Neuronal stem cell (in vitro differentiated cells): ENCODE results near the gene SUN2.

Source experiments
- DNase-seq: peaks from one replicate; pipeline ENCODE4 v3.0.0-alpha.2; 2013; ENCODE audit warnings: low spot score
- H2AFZ ChIP-seq: one replicate; pipeline ENCODE4 v1.6.1; 2013; ENCODE audit warnings: mild to moderate bottlenecking, low read length, inconsistent platforms
- H2AK5ac ChIP-seq: 2 replicates; pipeline ENCODE4 v1.6.1; 2013; ENCODE audit warnings: low read depth, mild to moderate bottlenecking, inconsistent platforms, low read length, moderate library complexity, mixed read lengths
- H2BK120ac ChIP-seq: 2 replicates; pipeline ENCODE4 v1.6.1; 2013; ENCODE audit warnings: low read depth, mild to moderate bottlenecking, inconsistent platforms, low read length, moderate library complexity, mixed read lengths
- H2BK12ac ChIP-seq: one replicate; pipeline ENCODE4 v1.6.1; 2013; ENCODE audit warnings: low read length, inconsistent platforms
- H2BK15ac ChIP-seq: 2 replicates; pipeline ENCODE4 v1.6.1; 2013; ENCODE audit warnings: mild to moderate bottlenecking, low read length, inconsistent platforms, mixed read lengths
- H2BK5ac ChIP-seq: one replicate; pipeline ENCODE4 v1.6.1; 2013; ENCODE audit warnings: inconsistent platforms, mild to moderate bottlenecking, low read length, moderate library complexity
- H3K14ac ChIP-seq: one replicate; pipeline ENCODE4 v1.6.1; 2013; ENCODE audit warnings: low read length, inconsistent platforms
- H3K18ac ChIP-seq: 2 replicates; pipeline ENCODE4 v1.6.1; 2013; ENCODE audit warnings: low read length, inconsistent platforms
- H3K23ac ChIP-seq: 2 replicates; pipeline ENCODE4 v1.6.1; 2013; ENCODE audit warnings: low read depth, mild to moderate bottlenecking, mixed read lengths, low read length, inconsistent platforms; ENCODE audit not compliant: poor library complexity
- H3K27ac ChIP-seq: replicated peaks from 3 replicates; pipeline ENCODE4 v1.5.1; 2013; ENCODE audit warnings: low read length, inconsistent platforms
- H3K27me3 ChIP-seq, 3 experiments: 2 replicates each; pipeline ENCODE4 v1.6.1; 2013; ENCODE audit warnings: low read length in 3 of 3, mild to moderate bottlenecking in 2 of 3, inconsistent platforms in 1 of 3, low read depth in 1 of 3, mixed read lengths in 1 of 3, moderate library complexity in 1 of 3; ENCODE audit not compliant: control insufficient read depth in 3 of 3, insufficient read depth in 3 of 3
- H3K36me3 ChIP-seq, 2 donors: replicated peaks in 1 of 2; 2 replicates each; pipeline ENCODE4 v1.6.1; 2013; ENCODE audit warnings: low read length in 2 of 2; ENCODE audit not compliant: control insufficient read depth in 2 of 2, insufficient read depth in 2 of 2
- H3K4ac ChIP-seq: 2 replicates; pipeline ENCODE4 v1.6.1; 2013; ENCODE audit warnings: inconsistent platforms, mild to moderate bottlenecking, low read length, moderate library complexity
- H3K4me1 ChIP-seq, 2 donors: 1 replicate in 1 of 2; 2 replicates in 1 of 2; pipeline ENCODE4 v1.6.1; 2013; ENCODE audit warnings: low read length in 2 of 2, low read depth in 1 of 2; ENCODE audit not compliant: control insufficient read depth in 2 of 2, insufficient read depth in 1 of 2
- H3K4me2 ChIP-seq: one replicate; pipeline ENCODE4 v1.6.1; 2013; ENCODE audit warnings: mild to moderate bottlenecking, low read length, inconsistent platforms; ENCODE audit not compliant: insufficient read depth, poor library complexity, severe bottlenecking
- H3K4me3 ChIP-seq, 2 donors: 2 replicates each; pipeline ENCODE4 v1.5.1; 2013; ENCODE audit warnings: low read length in 2 of 2, mild to moderate bottlenecking in 2 of 2, inconsistent platforms in 1 of 2, moderate library complexity in 1 of 2
- H3K79me1 ChIP-seq: one replicate; pipeline ENCODE4 v1.6.1; 2013; ENCODE audit warnings: low read depth, mild to moderate bottlenecking, inconsistent platforms, low read length, moderate library complexity
- H3K9ac ChIP-seq: one replicate; pipeline ENCODE4 v1.6.1; 2013; ENCODE audit warnings: mild to moderate bottlenecking, low read depth, low read length, inconsistent platforms; ENCODE audit not compliant: poor library complexity
- H3K9me3 ChIP-seq, 2 donors: replicated peaks in 1 of 2; 2 replicates each; pipeline versions ENCODE3 to v1.6.1; 2013; ENCODE audit warnings: low read length in 2 of 2, mild to moderate bottlenecking in 2 of 2, inconsistent platforms in 1 of 2, low read depth in 1 of 2, mixed read lengths in 1 of 2, moderate library complexity in 1 of 2; ENCODE audit not compliant: control insufficient read depth in 2 of 2, insufficient read depth in 1 of 2
- H4K8ac ChIP-seq: one replicate; pipeline ENCODE4 v1.6.1; 2013; ENCODE audit warnings: low read depth, mild to moderate bottlenecking, inconsistent platforms, low read length, moderate library complexity
- H4K91ac ChIP-seq: one replicate; pipeline ENCODE4 v1.6.1; 2013; ENCODE audit warnings: low read length, low read depth, mild to moderate bottlenecking, inconsistent platforms; ENCODE audit not compliant: poor library complexity
- WGBS, 2 donors: extraction: QIAGEN DNeasy Blood & Tissue Kit; methylation state at CpG; one replicate each; pipeline ENCODE4 v1.1.7; 2013; ENCODE audit warnings: missing lambda C conversion rate in 2 of 2, mixed read lengths in 1 of 2; ENCODE audit not compliant: insufficient read length in 2 of 2, insufficient replicate concordance in 1 of 2; ENCODE audit errors: extremely low coverage in 2 of 2; 5-methylcytosine and 5-hydroxymethylcytosine counted together

SUN2 gene

DNA sequence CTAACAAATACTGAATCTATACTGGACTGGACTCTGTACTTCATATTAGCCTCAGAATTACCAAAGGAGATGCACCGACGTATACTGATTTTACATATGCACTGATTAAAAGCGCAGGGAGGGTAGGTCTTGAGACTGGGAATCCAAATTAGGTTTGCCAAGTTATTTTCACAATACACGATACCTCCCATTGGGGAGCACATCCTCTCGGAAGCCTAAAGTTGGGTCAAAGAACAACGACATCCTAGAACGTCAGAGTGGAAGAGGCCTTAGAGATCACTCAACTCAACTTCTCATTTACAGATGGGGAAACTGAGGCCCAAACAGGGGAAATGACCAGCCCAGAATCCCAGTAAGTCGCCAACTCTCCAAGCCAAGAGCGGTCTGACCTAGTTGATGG is 37.5 kb upstream of the SUN2 start:
- Histone ChIP-seq H3K23ac (no peak overlapping the region), H2BK15ac (no peak overlapping the region), H4K8ac (no peak overlapping the region), H4K91ac (no peak overlapping the region), H3K4me2 (peak overlapping the region; percentile 66), H3K9me3 (no peaks in the 10 kb centered on the region), H3K27ac (no peak overlapping the region), H3K4ac (no peak overlapping the region), H3K79me1 (peaks cover 5% of the 10 kb centered on the region), H2BK5ac (no peak overlapping the region), H3K4me3 (peak overlapping the region; percentile 80 to 85), H3K36me3 (peaks cover 4 to 12% of the 10 kb centered on the region in 2 donors), H2BK12ac (no peak overlapping the region), H3K9ac (peak overlapping the region; percentile 86), H3K18ac (peak overlapping the region; percentile 89), H2BK120ac (no peak overlapping the region), H3K27me3 (peaks cover 0 to 17% (median 0%) of the 10 kb centered on the region in 3 experiments), H2AFZ (peak overlapping the region; percentile 86), H3K4me1 (peaks cover 4% of the 10 kb centered on the region in 2 donors), H2AK5ac (no peak overlapping the region), H3K14ac (no peak overlapping the region)
- WGBS, 2 donors, result no CpG with 5 or more reads among the region's 9 CpGs
- no peak for DNase-seq

GRCh38 chr22:38792833-38793232 is 37.0 kb upstream of the SUN2 start:
- H3K4me2 ChIP-seq, result no peak overlapping the region
- H2BK5ac ChIP-seq, result no peak overlapping the region
- no peak overlapping the region for H3K23ac ChIP-seq
- H3K18ac ChIP-seq, result no peak overlapping the region
- H3K14ac ChIP-seq, result no peak overlapping the region
- no peak overlapping the region for H2AFZ ChIP-seq
- H2BK120ac ChIP-seq, result no peak overlapping the region
- no peak for DNase-seq
- peaks cover 4% of the 10 kb centered on the region in 2 donors for H3K4me1 ChIP-seq
- H4K8ac ChIP-seq, result no peak overlapping the region
- H3K4me3 ChIP-seq, result peak overlapping the region in 1 of 2 donors; percentile 80
- H3K4ac ChIP-seq, result no peak overlapping the region
- no peak overlapping the region for H4K91ac ChIP-seq
- no peaks in the 10 kb centered on the region for H3K9me3 ChIP-seq
- H3K79me1 ChIP-seq, result peaks cover 5% of the 10 kb centered on the region
- H3K36me3 ChIP-seq, result peaks cover 5 to 12% of the 10 kb centered on the region in 2 donors
- no peak overlapping the region for H3K27ac ChIP-seq
- no peak overlapping the region for H2AK5ac ChIP-seq
- H3K27me3 ChIP-seq, result peaks cover 0 to 17% (median 0%) of the 10 kb centered on the region in 3 experiments
- no CpG with 5 or more reads among the region's 4 CpGs for WGBS, 2 donors
- H2BK12ac ChIP-seq, result no peak overlapping the region
- H2BK15ac ChIP-seq, result no peak overlapping the region
- no peak overlapping the region for H3K9ac ChIP-seq

DNA sequence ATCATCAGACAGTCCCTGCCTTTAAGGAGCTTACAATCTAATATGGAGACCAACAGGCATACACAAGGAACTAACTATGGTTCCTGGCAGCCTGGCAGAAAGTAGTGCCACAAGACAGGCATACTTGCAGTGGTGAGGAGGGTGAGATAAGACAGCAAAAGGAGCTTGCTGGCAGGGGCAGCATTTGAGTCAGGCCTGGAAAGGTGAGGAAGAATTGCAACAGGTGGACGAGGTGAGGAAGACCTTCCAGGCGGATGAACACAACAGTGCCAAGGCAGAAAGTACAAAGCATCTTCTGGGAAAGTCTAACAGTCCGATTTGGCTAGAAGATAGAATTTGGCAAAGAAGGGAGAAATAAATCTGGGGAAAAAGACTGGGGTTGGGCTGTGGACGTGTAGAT is 33.8 kb upstream of the SUN2 start:
- WGBS, 2 donors, result no CpG with 5 or more reads among the region's 4 CpGs

GRCh38 chr22:38788846-38789245 is 33.0 kb upstream of the SUN2 start:
- H2BK15ac ChIP-seq, result no peak overlapping the region
- no peak overlapping the region for H3K4ac ChIP-seq

More for the DNA sequence above, 33.8 kb upstream of the SUN2 start:
- Histone ChIP-seq H3K4me1 (peaks cover 4% of the 10 kb centered on the region in 2 donors), H4K91ac (no peak overlapping the region), H4K8ac (no peak overlapping the region), H2BK5ac (peak overlapping the region; percentile 33), H2AFZ (no peak overlapping the region), H2BK12ac (no peak overlapping the region), H3K27me3 (no peaks in the 10 kb centered on the region), H3K23ac (no peak overlapping the region), H3K14ac (no peak overlapping the region), H2AK5ac (no peak overlapping the region), H2BK120ac (no peak overlapping the region), H3K27ac (no peak overlapping the region), H3K18ac (no peak overlapping the region), H3K4me3 (no peak overlapping the region), H3K9ac (no peak overlapping the region), H3K4ac (no peak overlapping the region), H3K36me3 (peaks cover 7 to 12% of the 10 kb centered on the region in 2 donors), H3K4me2 (no peak overlapping the region), H3K79me1 (peaks cover 5% of the 10 kb centered on the region), H2BK15ac (no peak overlapping the region), H3K9me3 (no peaks in the 10 kb centered on the region)
- DNase-seq, result no peak

More at GRCh38 chr22:38788846-38789245, 33.0 kb upstream of the SUN2 start:
- DNase-seq, result no peak
- Histone ChIP-seq H3K79me1 (peaks cover 5% of the 10 kb centered on the region), H2BK120ac (no peak overlapping the region), H3K9ac (no peak overlapping the region), H3K9me3 (no peaks in the 10 kb centered on the region), H2AK5ac (no peak overlapping the region), H3K23ac (no peak overlapping the region), H3K4me3 (no peak overlapping the region), H3K18ac (no peak overlapping the region), H4K91ac (no peak overlapping the region), H3K4me1 (peaks cover 4% of the 10 kb centered on the region in 2 donors), H3K36me3 (peaks cover 7 to 12% of the 10 kb centered on the region in 2 donors), H2BK5ac (no peak overlapping the region), H3K4me2 (no peak overlapping the region), H3K27ac (no peak overlapping the region), H2BK12ac (no peak overlapping the region), H2AFZ (no peak overlapping the region), H4K8ac (no peak overlapping the region), H3K27me3 (no peaks in the 10 kb centered on the region), H3K14ac (no peak overlapping the region)
- no CpG with 5 or more reads among the region's 6 CpGs for WGBS, 2 donors
